Uterus (tissue), 4 donors: ENCODE measurements around the gene SMIM1. TPM values are rescaled to one million over a fixed set of nuclear protein-coding genes. Genes with fewer than 3 reads are reported as not detected.

Experiments
- DNase-seq, 2 donors: peaks; one replicate each; pipeline ENCODE4 v3.0.0-alpha.2; 2019 to 2020
- H3K27ac ChIP-seq, 2 donors: fragments of 200-600 bp; sonication (generic); 1 replicate in 1 of 2; 2 replicates in 1 of 2; pipeline ENCODE4 v1.5.1; 2016 to 2018
- H3K27me3 ChIP-seq, 2 donors: fragments of 200-600 bp; sonication (generic); one replicate each; pipeline ENCODE4 v1.5.1; 2018 to 2019; ENCODE audit warnings: control low read depth in 1 of 2
- H3K36me3 ChIP-seq, 2 donors: fragments of 200-600 bp; sonication (generic); one replicate each; pipeline ENCODE4 v1.5.1; 2019; ENCODE audit warnings: control low read depth in 1 of 2
- H3K4me1 ChIP-seq, 2 donors: fragments of 200-600 bp; sonication (generic); one replicate each; pipeline ENCODE4 v1.5.1; 2018 to 2019; ENCODE audit warnings: control low read depth in 1 of 2
- H3K4me3 ChIP-seq, 2 donors: fragments of 200-600 bp; sonication (generic); 1 replicate in 1 of 2; 2 replicates in 1 of 2; pipeline ENCODE4 v1.5.1; 2018 to 2019; ENCODE audit warnings: mild to moderate bottlenecking in 1 of 2
- H3K9me3 ChIP-seq, 2 donors: fragments of 200-600 bp; sonication (generic); one replicate each; pipeline ENCODE4 v1.5.1; 2019; ENCODE audit warnings: control low read depth in 1 of 2
- CTCF ChIP-seq, 4 experiments: fragments of 200-600 bp in 2 of 4; fragments of 450-650 bp in 2 of 4; sonication (generic) in 2 of 4; IDR thresholded peaks; one replicate each; pipeline ENCODE4 v1.5.1; 2016 to 2019; ENCODE audit warnings: antibody characterized with exemption in 4 of 4, mild to moderate bottlenecking in 2 of 4, moderate library complexity in 1 of 4
- POLR2A ChIP-seq, 2 donors: fragments of 450-650 bp; IDR thresholded peaks; one replicate each; pipeline ENCODE4 v1.6.1; 2016; ENCODE audit warnings: antibody characterized with exemption in 2 of 2, mild to moderate bottlenecking in 1 of 2, moderate library complexity in 1 of 2
- intact Hi-C: fragments of 100-400 bp; cut with DNase I; formaldehyde crosslinking; loops from one replicate; pipeline ENCODE4 v1.15.1; 2023; ENCODE audit warnings: low total_unique reads
- total RNA-seq, 4 donors: library from RNA; depleted of rRNA in 3 of 4; stranded (reverse); fragments of >200 nt in 3 of 4; gene quantifications; one replicate each; pipeline versions ENCODE4 v1.1.0 to v1.2.4, GENCODE V29; 2014 to 2023
- donor health status: DM: yes; HTN: yes; CAD: no.

Gene SMIM1
- total RNA-seq, 4 donors from 2014 or later = 4.4 to 15.4 TPM; not detected in 2

- H3K27ac ChIP-seq = no peak overlapping the region
- H3K4me1 ChIP-seq = peaks cover 0 to 21% of the 10 kb centered on the region in 2 donors
- DNase-seq = no peak
- H3K27me3 ChIP-seq = no peaks in the 10 kb centered on the region
- no peaks in the 10 kb centered on the region for H3K9me3 ChIP-seq
- TF ChIP-seq CTCF (IDR thresholded peaks at IDR 0.05) (no peak), POLR2A (IDR thresholded peaks at IDR 0.05) (no peak)
- intact Hi-C loops = no loop called here
- no peak overlapping the region for H3K4me3 ChIP-seq
- H3K36me3 ChIP-seq = no peaks in the 10 kb centered on the region
Measured at GRCh38 chr1:3790500-3790923, 18.0 kb downstream of the SMIM1 start.

- H3K4me3 ChIP-seq = no peak overlapping the region
- no peaks in the 10 kb centered on the region for H3K36me3 ChIP-seq
- TF ChIP-seq CTCF (IDR thresholded peaks at IDR 0.05) (no peak), POLR2A (IDR thresholded peaks at IDR 0.05) (no peak)
- H3K4me1 ChIP-seq = peaks cover 0 to 22% of the 10 kb centered on the region in 2 donors
- DNase-seq = no peak
- intact Hi-C loops = no loop called here
- H3K9me3 ChIP-seq = no peaks in the 10 kb centered on the region
- H3K27ac ChIP-seq = no peak overlapping the region
- no peaks in the 10 kb centered on the region for H3K27me3 ChIP-seq
Measured at GRCh38 chr1:3790952-3791351, 18.4 kb downstream of the SMIM1 start.

DNA sequence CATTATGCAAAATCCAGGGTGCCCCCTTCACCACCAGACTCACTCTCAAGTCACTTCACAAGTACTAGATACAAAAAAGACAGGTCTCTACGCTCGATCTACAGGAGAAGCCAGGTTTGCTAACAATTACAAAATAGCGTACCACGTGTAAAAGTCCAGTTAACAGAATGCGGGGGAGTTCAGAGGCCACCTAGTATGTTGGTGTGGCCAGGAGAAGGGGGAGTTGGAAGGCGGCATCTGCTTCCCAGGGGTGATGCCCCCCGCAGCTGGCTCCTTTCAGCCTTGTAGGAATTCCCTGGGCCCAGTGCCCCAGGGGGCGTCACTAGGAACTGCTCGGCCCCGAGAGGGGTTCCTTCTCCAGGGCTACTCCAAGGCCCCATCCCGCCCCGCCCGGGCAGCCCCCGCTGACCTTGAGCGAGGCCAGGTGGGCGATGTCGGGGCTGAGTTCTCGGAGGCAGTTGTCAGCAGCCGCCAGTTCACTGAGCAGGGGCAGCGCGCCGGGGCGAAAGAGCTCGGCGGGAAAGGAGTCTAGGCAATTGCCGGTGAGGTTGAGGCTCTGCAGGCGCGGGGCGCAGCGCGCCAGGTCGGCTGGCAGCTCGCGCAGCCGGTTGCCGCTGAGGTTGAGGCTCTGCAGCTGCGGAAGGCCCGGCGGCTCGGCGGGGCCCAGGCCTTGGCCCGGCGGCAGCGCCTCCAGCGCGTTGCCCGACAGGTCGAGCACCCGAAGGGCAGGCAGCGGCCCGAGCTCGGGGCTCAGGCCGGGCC, 23.1 kb downstream of the SMIM1 start:
- Histone ChIP-seq H3K27me3 (no peaks in the 10 kb centered on the region), H3K36me3 (no peaks in the 10 kb centered on the region), H3K4me1 (peaks cover 0 to 18% of the 10 kb centered on the region in 2 donors), H3K27ac (peak overlapping the region in 1 of 2 donors; percentile 54), H3K9me3 (no peaks in the 10 kb centered on the region), H3K4me3 (peak overlapping the region; percentile 63 to 96)
- DNase-seq = no peak
- no peak for TF ChIP-seq POLR2A (IDR thresholded peaks at IDR 0.05)
- TF ChIP-seq CTCF (IDR thresholded peaks at IDR 0.05) = no peak
- intact Hi-C loops = no loop called here

DNA sequence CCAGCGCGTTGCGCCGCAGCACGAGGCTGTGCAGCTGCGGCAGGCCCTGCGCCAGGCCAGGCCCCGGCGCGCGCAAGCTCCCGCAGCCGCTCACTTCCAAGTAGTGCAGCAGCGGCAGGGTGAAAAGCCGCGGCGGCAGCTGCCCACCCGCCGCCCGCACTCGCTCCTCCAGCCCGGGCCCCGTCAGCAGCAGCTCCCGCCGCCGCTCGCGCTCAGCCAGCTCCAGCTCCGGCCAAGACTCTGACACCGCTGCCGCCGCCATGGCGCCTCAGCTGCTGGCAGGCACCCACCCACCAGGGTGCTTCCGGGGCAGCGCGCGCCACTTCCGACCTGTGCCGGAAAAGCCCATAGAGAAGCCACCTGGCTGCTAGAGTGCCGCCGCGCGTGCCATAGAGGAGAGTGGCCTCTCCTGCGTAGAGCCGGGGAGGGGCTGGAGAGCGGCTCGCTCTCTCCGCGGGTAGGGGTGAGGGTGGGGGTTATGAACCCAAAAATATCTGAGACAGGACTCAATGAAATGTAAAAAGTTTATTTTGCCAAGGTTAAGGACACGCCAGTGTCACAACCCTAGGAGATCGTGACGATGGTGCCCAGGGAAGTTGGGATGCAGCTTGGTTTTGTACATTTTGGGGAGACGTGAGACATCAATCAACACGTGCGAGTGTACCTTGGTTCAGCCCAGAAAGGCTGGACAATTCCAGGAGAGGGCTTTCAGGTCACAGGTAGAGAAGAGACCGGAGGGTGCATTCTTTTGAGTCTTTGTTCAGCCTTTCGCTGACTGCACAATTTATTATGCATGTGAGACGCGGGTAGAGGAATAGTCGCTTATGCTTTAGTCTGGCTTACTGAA, 23.9 kb downstream of the SMIM1 start, which contains the start of gene LRRC47:
Gene LRRC47 (minus strand): TSS at position 284 of the 847 bp plus-strand sequence. CDS start 22 bp downstream, at position 262.
- Histone ChIP-seq H3K27ac (peak within 1 kb of the TSS; percentile 42 to 54), H3K9me3 (no peaks in the 10 kb centered on the region), H3K36me3 (no peaks in the 10 kb centered on the region), H3K27me3 (no peaks in the 10 kb centered on the region), H3K4me1 (peaks cover 0 to 18% of the 10 kb centered on the region in 2 donors), H3K4me3 (peak within 1 kb of the TSS; percentile 63 to 96)
- peak in 3 of 4 experiments; percentile 13 to 40 (median 22) for TF ChIP-seq CTCF (IDR thresholded peaks at IDR 0.05)
- TF ChIP-seq POLR2A (IDR thresholded peaks at IDR 0.05) = peak; percentile 23 to 68
- DNase-seq = peak; percentile 90 to 92
- intact Hi-C loops = no loop called here
